Transverse colon (tissue), 4 donors: Measurements from ENCODE around the gene XPO6. TPM values are rescaled to one million over a fixed set of nuclear protein-coding genes. Genes with fewer than 3 reads are reported as not detected.

Source experiments
- DNase-seq: peaks from one replicate; pipeline ENCODE4 v3.0.0-alpha.2; 2019
- H3K27ac ChIP-seq, 4 donors: fragments of 200-600 bp; sonication (generic); 2 replicates each; pipeline ENCODE4 v1.5.1; 2016 to 2018; ENCODE audit warnings: inconsistent platforms in 4 of 4
- H3K27me3 ChIP-seq: fragments of 200-600 bp; sonication (generic); 2 replicates; pipeline ENCODE4 v1.5.1; 2017; ENCODE audit warnings: inconsistent platforms
- H3K36me3 ChIP-seq, 4 donors: fragments of 200-600 bp; sonication (generic); 2 replicates each; pipeline ENCODE4 v1.5.1; 2017 to 2019; ENCODE audit warnings: inconsistent platforms in 4 of 4
- H3K4me1 ChIP-seq, 4 donors: fragments of 200-600 bp; sonication (generic); 2 replicates each; pipeline ENCODE4 v1.5.1; 2017 to 2020; ENCODE audit warnings: inconsistent platforms in 4 of 4
- H3K4me3 ChIP-seq, 4 donors: fragments of 200-600 bp; sonication (generic); 1 replicate in 1 of 4; 2 replicates in 3 of 4; pipeline versions ENCODE4 v1.5.1 to v1.6.1; 2017 to 2019; ENCODE audit warnings: inconsistent platforms in 4 of 4
- H3K9me3 ChIP-seq, 2 donors: fragments of 200-600 bp; sonication (generic); 2 replicates each; pipeline ENCODE4 v1.5.1; 2017 to 2019; ENCODE audit warnings: inconsistent platforms in 2 of 2
- CTCF ChIP-seq, 5 experiments: fragments of 200-600 bp in 3 of 5; fragments of 450-650 bp in 2 of 5; sonication (generic) in 3 of 5; IDR thresholded peaks; 1 replicate in 2 of 5; 2 replicates in 3 of 5; pipeline ENCODE4 v1.5.1; 2016 to 2017; ENCODE audit warnings: antibody characterized with exemption in 5 of 5, inconsistent platforms in 3 of 5, mild to moderate bottlenecking in 2 of 5, moderate library complexity in 1 of 5
- EP300 ChIP-seq: sonication (generic); formaldehyde crosslinking; IDR thresholded peaks from one replicate; pipeline ENCODE4 v1.6.1; 2017; ENCODE audit warnings: antibody characterized with exemption, low read depth
- POLR2A ChIP-seq: fragments of 450-650 bp; IDR thresholded peaks from one replicate; pipeline ENCODE4 v1.6.1; 2016; ENCODE audit warnings: antibody characterized with exemption, mild to moderate bottlenecking, moderate library complexity
- POLR2AphosphoS5 ChIP-seq, 3 donors: sonication (generic); formaldehyde crosslinking; IDR thresholded peaks; one replicate each; pipeline ENCODE4 v1.6.1; 2016; ENCODE audit warnings: antibody characterized with exemption in 3 of 3
- WGBS, 2 donors: methylation state at CpG; one replicate each; pipeline ENCODE4 v1.1.5; 2018; ENCODE audit warnings: low coverage in 1 of 2; 5-methylcytosine and 5-hydroxymethylcytosine counted together
- in situ Hi-C, 4 donors: fragments of 200-750 bp; cut with MboI; loops; one replicate each; pipeline versions ENCODE4 v1.15.0 to v1.15.1; 2017; ENCODE audit warnings: low sequenced_read_pairs in 3 of 4, low pct_ligation_motif_present in 1 of 4, low pct_unique_long_range_greater_than_20kb in 1 of 4
- intact Hi-C: fragments of 100-400 bp; cut with DNase I; formaldehyde crosslinking; loops from one replicate; pipeline ENCODE4 v1.15.1; 2023; ENCODE audit warnings: low total_unique reads
- total RNA-seq, 4 donors: library from RNA; depleted of rRNA; stranded (reverse); fragments of >200 nt; gene quantifications; one replicate each; pipeline ENCODE4 v1.1.0, GENCODE V29; 2016

Gene XPO6
- total RNA-seq, 4 donors from 2014 or later = 140 to 254 (median 204) TPM

GRCh38 chr16:28167221-28167620 lies 44.5 kb downstream of the XPO6 start:
- TF ChIP-seq POLR2AphosphoS5 (IDR thresholded peaks at IDR 0.05) (no peak), EP300 (no peak), CTCF (IDR thresholded peaks at IDR 0.05) (no peak), POLR2A (no peak)
- Histone ChIP-seq H3K27me3 (no peaks in the 10 kb centered on the region), H3K4me3 (no peak overlapping the region), H3K27ac (no peak overlapping the region), H3K9me3 (no peaks in the 10 kb centered on the region), H3K36me3 (peaks cover 0 to 36% (median 12%) of the 10 kb centered on the region in 4 donors), H3K4me1 (peaks cover 0 to 14% (median 0%) of the 10 kb centered on the region in 4 donors)
- no peak for DNase-seq
- in situ Hi-C loops = no loop called here
- 95 to 96% methylated on average over 4 to 7 of the region's 7 CpGs for WGBS, 2 donors
- intact Hi-C loops = no loop called here

- no peak for DNase-seq
- Histone ChIP-seq H3K4me1 (peaks cover 0 to 14% (median 0%) of the 10 kb centered on the region in 4 donors), H3K27ac (peak overlapping the region in 1 of 4 donors; percentile 24), H3K4me3 (no peak overlapping the region), H3K9me3 (no peaks in the 10 kb centered on the region), H3K27me3 (no peaks in the 10 kb centered on the region), H3K36me3 (peaks cover 0 to 36% (median 12%) of the 10 kb centered on the region in 4 donors)
- intact Hi-C loops (no loop called here), in situ Hi-C loops (no loop called here)
- WGBS, 2 donors = 80 to 81% methylated on average over 5 of the region's 5 CpGs
- TF ChIP-seq POLR2AphosphoS5 (IDR thresholded peaks at IDR 0.05) (no peak), POLR2A (no peak)
Measured at GRCh38 chr16:28166394-28167208, 45.2 kb downstream of the XPO6 start.

- WGBS, 2 donors = 63 to 75% methylated on average over 1 of the region's 1 CpG
- Histone ChIP-seq H3K9me3 (no peaks in the 10 kb centered on the region), H3K27me3 (no peaks in the 10 kb centered on the region), H3K4me3 (no peak overlapping the region), H3K36me3 (peaks cover 0 to 36% (median 12%) of the 10 kb centered on the region in 4 donors), H3K27ac (peak overlapping the region in 1 of 4 donors; percentile 24), H3K4me1 (peaks cover 0 to 18% (median 0%) of the 10 kb centered on the region in 4 donors)
- no peak for TF ChIP-seq POLR2A
- no peak for DNase-seq
- intact Hi-C loops = no loop called here
- in situ Hi-C loops = no loop called here
Measured at GRCh38 chr16:28165598-28165997, 46.2 kb downstream of the XPO6 start.

GRCh38 chr16:28164140-28164539 lies 47.6 kb downstream of the XPO6 start:
- no peaks in the 10 kb centered on the region for H3K9me3 ChIP-seq
- H3K27ac ChIP-seq = peak overlapping the region in 1 of 4 donors; percentile 21
- 59 to 78% methylated on average over 2 of the region's 2 CpGs for WGBS, 2 donors
- H3K4me3 ChIP-seq = no peak overlapping the region
- DNase-seq = no peak
- H3K4me1 ChIP-seq = peaks cover 0 to 20% (median 0%) of the 10 kb centered on the region in 4 donors
- H3K27me3 ChIP-seq = no peaks in the 10 kb centered on the region
- H3K36me3 ChIP-seq = peaks cover 0 to 26% (median 9%) of the 10 kb centered on the region in 4 donors
- no peak for TF ChIP-seq EP300
- TF ChIP-seq POLR2AphosphoS5 (IDR thresholded peaks at IDR 0.05) = no peak
- no peak for TF ChIP-seq POLR2A
- in situ Hi-C loops = no loop called here
- intact Hi-C loops = no loop called here

GRCh38 chr16:28163699-28164098 lies 48.1 kb downstream of the XPO6 start:
- Histone ChIP-seq H3K27ac (peak overlapping the region in 1 of 4 donors; percentile 21), H3K36me3 (peaks cover 0 to 22% (median 8%) of the 10 kb centered on the region in 4 donors), H3K4me1 (peaks cover 0 to 21% (median 0%) of the 10 kb centered on the region in 4 donors), H3K4me3 (no peak overlapping the region), H3K27me3 (no peaks in the 10 kb centered on the region), H3K9me3 (no peaks in the 10 kb centered on the region)
- no peak for DNase-seq
- intact Hi-C loops (no loop called here), in situ Hi-C loops (no loop called here)
- TF ChIP-seq EP300 = no peak
- no peak for TF ChIP-seq POLR2AphosphoS5 (IDR thresholded peaks at IDR 0.05)
- TF ChIP-seq POLR2A = no peak
- TF ChIP-seq CTCF (IDR thresholded peaks at IDR 0.05) = no peak
- 85% methylated on average over 4 of the region's 4 CpGs; no CpG with 5 or more reads in 1 of the 2 donors for WGBS, 2 donors
